Prostate gland (tissue), 2 donors: ENCODE data around the gene GOLGB1.

Experiments used
- POLR2A ChIP-seq: fragments of 450-650 bp; IDR thresholded peaks from one replicate; pipeline ENCODE4 v1.6.1; 2016; ENCODE audit warnings: antibody characterized with exemption, mild to moderate bottlenecking
- TF ChIP-seq, protein P1 (sequence below), 4 experiments: fragments of 200-600 bp in 2 of 4; fragments of 450-650 bp in 2 of 4; sonication (generic) in 2 of 4; IDR thresholded peaks; 1 replicate in 3 of 4; 2 replicates in 1 of 4; pipeline ENCODE4 v1.5.1; 2016 to 2019; ENCODE audit warnings: antibody characterized with exemption in 4 of 4, mild to moderate bottlenecking in 2 of 4, moderate library complexity in 2 of 4

- TF ChIP-seq, protein P1, sequence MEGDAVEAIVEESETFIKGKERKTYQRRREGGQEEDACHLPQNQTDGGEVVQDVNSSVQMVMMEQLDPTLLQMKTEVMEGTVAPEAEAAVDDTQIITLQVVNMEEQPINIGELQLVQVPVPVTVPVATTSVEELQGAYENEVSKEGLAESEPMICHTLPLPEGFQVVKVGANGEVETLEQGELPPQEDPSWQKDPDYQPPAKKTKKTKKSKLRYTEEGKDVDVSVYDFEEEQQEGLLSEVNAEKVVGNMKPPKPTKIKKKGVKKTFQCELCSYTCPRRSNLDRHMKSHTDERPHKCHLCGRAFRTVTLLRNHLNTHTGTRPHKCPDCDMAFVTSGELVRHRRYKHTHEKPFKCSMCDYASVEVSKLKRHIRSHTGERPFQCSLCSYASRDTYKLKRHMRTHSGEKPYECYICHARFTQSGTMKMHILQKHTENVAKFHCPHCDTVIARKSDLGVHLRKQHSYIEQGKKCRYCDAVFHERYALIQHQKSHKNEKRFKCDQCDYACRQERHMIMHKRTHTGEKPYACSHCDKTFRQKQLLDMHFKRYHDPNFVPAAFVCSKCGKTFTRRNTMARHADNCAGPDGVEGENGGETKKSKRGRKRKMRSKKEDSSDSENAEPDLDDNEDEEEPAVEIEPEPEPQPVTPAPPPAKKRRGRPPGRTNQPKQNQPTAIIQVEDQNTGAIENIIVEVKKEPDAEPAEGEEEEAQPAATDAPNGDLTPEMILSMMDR (IDR thresholded peaks at IDR 0.05), result no peak
- TF ChIP-seq POLR2A, result no peak
Observed at GRCh38 chr3:121651684-121652083, 97.9 kb downstream of the GOLGB1 start.
